CD4-positive, alpha-beta T cell (primary cell): ENCODE data around the gene TMEM127. TPM values are rescaled to one million over a fixed set of nuclear protein-coding genes. Genes with fewer than 3 reads are reported as not detected.

ENCODE experiments used
- ATAC-seq: fragments of 200-7000 bp; cut with Tn5 transposase; one replicate; pipeline ENCODE4 v1.10.0; 2022; ENCODE audit warnings: mild to moderate bottlenecking; ENCODE audit not compliant: poor library complexity
- CTCF ChIA-PET: fragments of 350-600 bp; sonication (Branson Sonifier 250); formaldehyde crosslinking; loops from one replicate; lab custom pipeline; 2021; ENCODE audit warnings: antibody characterized with exemption, inconsistent platforms; lab: Charles Lee
- POLR2A ChIA-PET: fragments of 350-600 bp; sonication (Branson Sonifier 250); formaldehyde crosslinking; loops from one replicate; lab custom pipeline; 2021; ENCODE audit warnings: antibody characterized with exemption, inconsistent platforms; lab: Charles Lee
- DNase-seq, 14 experiments: peaks; one replicate each; pipeline ENCODE4 v3.0.0-alpha.2; 2013 to 2020; ENCODE audit warnings: mixed read lengths in 2 of 14
- H3K27ac ChIP-seq, 2 donors: one replicate each; pipeline versions ENCODE4 v1.5.1 to v1.7.0; 2013; ENCODE audit warnings: low read length in 2 of 2, low read depth in 1 of 2, mild to moderate bottlenecking in 1 of 2
- H3K27me3 ChIP-seq, 2 experiments: 1 replicate in 1 of 2; 2 replicates in 1 of 2; pipeline versions ENCODE4 v1.6.1 to v1.7.0; 2013; ENCODE audit warnings: low read length in 2 of 2, control low read depth in 1 of 2, mild to moderate bottlenecking in 1 of 2, moderate library complexity in 1 of 2; ENCODE audit not compliant: insufficient read depth in 2 of 2, control insufficient read depth in 1 of 2
- H3K36me3 ChIP-seq: one replicate; pipeline ENCODE4 v1.6.1; 2013; ENCODE audit warnings: low read length, control low read depth; ENCODE audit not compliant: insufficient read depth
- H3K4me1 ChIP-seq: one replicate; pipeline ENCODE4 v1.6.1; 2013; ENCODE audit warnings: low read length, control low read depth; ENCODE audit not compliant: insufficient read depth
- H3K4me3 ChIP-seq: one replicate; pipeline ENCODE4 v1.5.1; 2013; ENCODE audit warnings: mild to moderate bottlenecking, low read length, moderate library complexity
- H3K9me3 ChIP-seq, 2 experiments: 1 replicate in 1 of 2; 2 replicates in 1 of 2; pipeline versions ENCODE4 v1.6.1 to v1.7.0; 2013; ENCODE audit warnings: low read length in 2 of 2, mild to moderate bottlenecking in 2 of 2, control low read depth in 1 of 2, moderate library complexity in 1 of 2; ENCODE audit not compliant: control insufficient read depth in 1 of 2, insufficient read depth in 1 of 2
- H3K27ac Mint-ChIP-seq: one replicate; pipeline ENCODE4 v1.8.0; 2020; ENCODE audit warnings: mixed read lengths
- H3K27me3 Mint-ChIP-seq: one replicate; pipeline ENCODE4 v1.8.0; 2021; ENCODE audit warnings: mixed read lengths
- H3K36me3 Mint-ChIP-seq: one replicate; pipeline ENCODE4 v1.8.0; 2021; ENCODE audit warnings: low read depth, mixed read lengths
- H3K4me1 Mint-ChIP-seq: one replicate; pipeline ENCODE4 v1.8.0; 2021; ENCODE audit warnings: low read depth, mixed read lengths
- H3K4me3 Mint-ChIP-seq: one replicate; pipeline ENCODE4 v1.8.0; 2020; ENCODE audit warnings: mild to moderate bottlenecking, mixed read lengths
- H3K9me3 Mint-ChIP-seq: one replicate; pipeline ENCODE4 v1.8.0; 2020; ENCODE audit warnings: mixed read lengths
- CTCF ChIP-seq: fragments of 200-600 bp; IDR thresholded peaks from one replicate; pipeline ENCODE4 v1.8.0; 2022; ENCODE audit warnings: antibody characterized with exemption, mild to moderate bottlenecking
- intact Hi-C, 2 experiments: fragments of 100-400 bp; cut with DNase I in 1 of 2; cut with micrococcal nuclease in 1 of 2; formaldehyde crosslinking; loops; one replicate each; pipeline versions ENCODE4 v1.15.1 to v1.9.0; 2023 to 2025; cut with DNase I, micrococcal nuclease
- total RNA-seq, 174 experiments: library from RNA in 2 of 174; stranded (reverse) in 2 of 174; gene quantifications; one replicate each; pipeline ENCODE4 v1.2.3 and lab custom pipeline; 2021 to 2026

TMEM127 gene
- total RNA-seq, 2 experiments from 2014 or later: 34.2 to 36.0 TPM

- Histone ChIP-seq H3K4me1 (peaks cover 25% of the 10 kb centered on the region), H3K9me3 (no peaks in the 10 kb centered on the region), H3K4me3 (no peak overlapping the region), H3K36me3 (peaks cover 37% of the 10 kb centered on the region), H3K27ac (no peak overlapping the region), H3K27me3 (no peaks in the 10 kb centered on the region)
- Mint-ChIP-seq H3K4me1 (peaks cover 35% of the 10 kb centered on the region), H3K36me3 (peaks cover 39% of the 10 kb centered on the region), H3K4me3 (no peak overlapping the region), H3K9me3 (no peaks in the 10 kb centered on the region), H3K27me3 (no peaks in the 10 kb centered on the region), H3K27ac (no peak overlapping the region)
- ATAC-seq: no peak
- intact Hi-C loops: no loop called here
- POLR2A ChIA-PET: interaction anchor here (0.8 kb wide), 1 partner anchor 21 kb away, joined by 3 read pairs; no protein-coding TSS in a partner anchor
- DNase-seq: no peak
- no peak for TF ChIP-seq CTCF
- CTCF ChIA-PET: no interaction called here
Measured at GRCh38 chr2:96249654-96250053, 16.1 kb downstream of the TMEM127 start.

- peak overlapping the region; percentile 58 for H3K27ac Mint-ChIP-seq
- ChIA-PET CTCF (no interaction called here), POLR2A (no interaction called here)
- H3K9me3 Mint-ChIP-seq: no peaks in the 10 kb centered on the region
- H3K4me3 Mint-ChIP-seq: no peak overlapping the region
- H3K27me3 Mint-ChIP-seq: no peaks in the 10 kb centered on the region
- peaks cover 27% of the 10 kb centered on the region for H3K4me1 Mint-ChIP-seq
- ATAC-seq: no peak
- TF ChIP-seq CTCF: no peak
- intact Hi-C loops: no loop called here
- no peaks in the 10 kb centered on the region for H3K27me3 ChIP-seq
- H3K36me3 Mint-ChIP-seq: peaks cover 29% of the 10 kb centered on the region
- peaks cover 26% of the 10 kb centered on the region for H3K36me3 ChIP-seq
- no peak overlapping the region for H3K4me3 ChIP-seq
- no peak for DNase-seq
- H3K9me3 ChIP-seq: no peaks in the 10 kb centered on the region
- peaks cover 25% of the 10 kb centered on the region for H3K4me1 ChIP-seq
- no peak overlapping the region for H3K27ac ChIP-seq
Measured at GRCh38 chr2:96248624-96249023, 17.2 kb downstream of the TMEM127 start.

GRCh38 chr2:96247896-96248295, 17.9 kb downstream of the TMEM127 start:
- Histone ChIP-seq H3K4me1 (peaks cover 30% of the 10 kb centered on the region), H3K27me3 (no peaks in the 10 kb centered on the region), H3K4me3 (no peak overlapping the region), H3K36me3 (peaks cover 19% of the 10 kb centered on the region), H3K27ac (no peak overlapping the region), H3K9me3 (no peaks in the 10 kb centered on the region)
- TF ChIP-seq CTCF: no peak
- intact Hi-C loops: no loop called here
- peaks cover 28% of the 10 kb centered on the region for H3K4me1 Mint-ChIP-seq
- ChIA-PET POLR2A (no interaction called here), CTCF (interaction anchor here (1.3 kb wide), 1 partner anchor 109 kb away, joined by 3 read pairs; the partner anchor contains the start of gene ASTL)
- H3K27me3 Mint-ChIP-seq: no peaks in the 10 kb centered on the region
- no peaks in the 10 kb centered on the region for H3K9me3 Mint-ChIP-seq
- no peak overlapping the region for H3K4me3 Mint-ChIP-seq
- H3K36me3 Mint-ChIP-seq: peaks cover 22% of the 10 kb centered on the region
- ATAC-seq (no peak), DNase-seq (no peak)
- H3K27ac Mint-ChIP-seq: peak overlapping the region; percentile 31
